SIG-M5 treated with dmso at 0.1 percent for 504 hours (cell line): ENCODE results near the gene TCF15.
"Not testable (repeated sequence)": the region's sequence is repeated elsewhere in the genome, so short reads cannot be mapped to it uniquely, and the experiment has no call there.

Experiments used
- DNase-seq: peaks from one replicate; lab custom pipeline; 2025; ENCODE audit not compliant: unreplicated experiment; lab: John Stamatoyannopoulos, UW

The TCF15 gene

DNA sequence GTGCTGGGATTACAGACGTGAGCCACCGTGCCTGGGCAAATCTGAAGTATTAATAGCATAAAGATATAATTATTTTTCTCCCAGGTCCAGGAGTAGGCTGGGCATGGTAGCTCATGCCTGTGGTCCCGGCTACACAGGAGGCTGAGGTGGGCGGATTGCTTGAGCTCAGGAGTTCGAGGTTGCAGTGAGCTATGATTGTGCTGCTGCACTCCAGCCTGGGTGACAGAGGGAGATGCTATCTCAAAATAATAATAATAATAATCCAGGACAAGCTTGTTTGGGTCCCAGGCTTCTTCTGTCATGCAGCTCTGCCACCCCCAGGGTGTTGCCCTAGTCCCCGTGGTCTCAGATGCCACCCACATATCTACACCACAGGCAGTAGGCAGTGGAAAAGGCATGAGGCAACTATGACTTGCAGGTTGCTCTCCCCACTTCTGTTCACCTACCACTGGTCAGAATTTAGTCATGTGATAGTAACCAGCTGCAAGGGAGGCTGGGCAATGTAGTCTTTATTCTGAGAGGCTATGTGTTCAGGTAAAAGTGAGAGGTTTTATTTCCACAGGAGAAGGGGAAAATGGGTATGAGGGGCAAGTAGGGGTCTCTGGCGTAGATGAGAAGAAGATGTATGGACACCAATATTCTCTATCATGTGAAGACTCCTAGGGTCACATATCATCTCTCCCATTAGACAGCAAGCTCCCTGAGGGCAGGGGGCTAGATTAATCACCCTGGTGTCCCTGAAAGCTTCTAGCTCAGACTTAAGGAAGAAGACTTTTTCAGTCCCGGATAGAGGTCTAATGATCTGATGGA, 25.7 kb downstream of the TCF15 start:
- DNase-seq: peak; percentile 64

- peak; percentile 20 for DNase-seq
Observed at GRCh38 chr20:582204-582603, 27.9 kb downstream of the TCF15 start.

- DNase-seq: not testable (repeated sequence)
Observed at GRCh38 chr20:578940-579690, 31.0 kb downstream of the TCF15 start.

DNA sequence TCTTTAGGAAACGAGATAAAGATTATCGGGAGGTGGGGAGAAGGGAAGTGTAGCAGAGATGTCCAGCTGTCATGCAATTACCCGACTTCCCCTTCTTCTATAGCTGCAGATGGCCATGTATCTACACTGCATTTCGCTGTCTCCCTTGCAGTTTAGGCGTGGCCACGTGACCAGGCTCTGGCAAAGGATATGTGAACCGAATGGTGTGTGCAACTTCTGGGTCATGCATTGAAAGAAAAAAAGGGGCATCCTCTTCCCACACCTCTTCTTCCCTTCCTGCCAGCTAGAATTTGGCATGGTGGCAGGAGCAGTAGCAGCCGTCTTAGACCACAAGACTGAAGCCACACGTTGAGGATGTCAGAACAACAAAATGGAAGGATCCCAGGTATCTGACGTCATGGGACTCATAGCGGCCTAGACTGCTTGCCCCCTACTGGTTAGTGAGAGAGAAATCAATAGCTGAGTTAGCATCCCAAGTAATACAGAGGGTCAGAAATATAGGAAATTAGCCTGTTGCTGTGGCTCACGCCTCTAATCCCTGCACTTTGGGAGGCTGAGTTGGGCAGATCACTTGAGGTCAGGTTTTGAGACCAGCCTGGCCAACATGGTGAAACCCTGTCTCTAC, 32.8 kb downstream of the TCF15 start:
- peak; percentile 28 for DNase-seq

- DNase-seq: no peak
Observed at GRCh38 chr20:576156-576555, 34.0 kb downstream of the TCF15 start.

DNA sequence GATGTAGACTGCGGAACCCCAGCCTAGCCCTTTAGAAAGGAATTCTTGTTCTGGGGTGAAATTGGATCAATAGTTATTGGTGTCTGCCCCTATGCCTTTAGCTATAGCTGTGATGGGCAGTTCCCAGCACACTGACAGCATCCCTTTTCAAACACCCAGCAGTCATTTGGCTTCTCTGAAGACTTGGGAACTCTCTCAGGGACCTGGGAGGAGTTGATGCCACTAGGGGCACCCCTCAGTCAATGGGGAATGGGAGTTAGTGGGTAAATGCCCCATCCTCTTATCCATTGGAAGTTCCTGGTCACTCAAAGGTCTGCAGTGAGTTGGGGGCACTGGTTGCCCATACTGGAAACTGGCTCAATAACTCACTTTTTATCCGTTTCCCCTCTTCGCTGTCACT, 34.9 kb downstream of the TCF15 start:
- no peak for DNase-seq

- no peak for DNase-seq
Observed at GRCh38 chr20:574297-574942, 35.7 kb downstream of the TCF15 start.

GRCh38 chr20:573414-574296, 36.5 kb downstream of the TCF15 start:
- DNase-seq: no peak

DNA sequence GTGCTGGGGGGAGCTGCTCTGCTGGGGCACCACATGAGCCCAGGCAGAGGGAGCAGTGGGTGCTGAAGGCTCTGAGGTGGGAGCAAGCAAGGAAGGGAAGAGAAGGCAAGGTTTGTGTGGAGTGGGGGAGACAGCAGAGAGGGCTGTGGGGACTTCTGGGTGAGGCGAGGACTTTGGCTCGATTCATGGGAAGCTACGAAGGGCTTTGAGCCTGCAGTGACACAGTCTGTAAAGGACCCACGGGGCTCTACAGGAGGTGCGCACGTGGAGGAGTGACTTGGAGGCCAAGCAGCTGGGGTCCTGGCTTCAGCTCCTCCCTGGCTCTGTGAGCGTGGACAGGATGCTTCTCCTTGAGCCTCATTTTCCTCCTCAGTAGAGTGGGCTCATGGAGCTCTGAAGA, 37.4 kb downstream of the TCF15 start:
- no peak for DNase-seq

GRCh38 chr20:571754-572441, 38.2 kb downstream of the TCF15 start:
- DNase-seq: no peak

DNA sequence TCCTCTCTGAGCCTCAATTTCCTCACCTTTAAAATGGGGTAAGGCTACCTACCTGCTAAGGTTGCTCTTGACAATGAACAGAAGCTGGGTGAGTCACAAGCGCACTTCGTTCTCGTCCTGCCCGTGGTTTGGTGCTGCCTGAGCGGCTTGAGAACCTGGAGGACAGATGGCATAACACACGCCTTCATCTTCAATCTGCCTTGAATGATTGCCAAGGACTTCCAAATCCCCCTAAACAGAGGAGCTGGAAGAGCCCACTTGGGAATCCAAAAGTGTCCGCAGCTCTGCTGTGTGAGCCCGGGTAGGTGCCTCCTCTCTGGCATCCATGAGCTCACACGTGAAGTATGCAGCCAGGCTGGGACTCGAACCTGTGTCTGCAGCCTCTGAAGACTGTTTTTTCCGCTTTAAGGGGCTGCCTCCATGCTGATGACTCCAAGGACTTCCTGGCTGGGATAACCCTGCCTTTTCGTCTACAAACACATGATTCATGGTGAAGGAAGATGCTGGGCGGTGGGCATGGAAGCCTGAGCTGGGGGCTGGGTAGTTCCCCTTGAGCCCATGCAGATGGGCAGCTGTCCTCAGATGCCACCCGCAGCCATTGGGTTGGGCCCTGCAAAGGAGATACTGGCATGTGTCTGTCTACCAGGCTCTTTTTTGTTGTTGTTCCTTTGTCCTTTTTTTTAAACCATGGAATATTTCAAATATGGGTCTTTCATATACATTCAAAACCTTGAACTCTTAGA, 41.3 kb downstream of the TCF15 start:
- no peak for DNase-seq

- no peak for DNase-seq
Observed at GRCh38 chr20:568097-568652, 41.9 kb downstream of the TCF15 start.

DNA sequence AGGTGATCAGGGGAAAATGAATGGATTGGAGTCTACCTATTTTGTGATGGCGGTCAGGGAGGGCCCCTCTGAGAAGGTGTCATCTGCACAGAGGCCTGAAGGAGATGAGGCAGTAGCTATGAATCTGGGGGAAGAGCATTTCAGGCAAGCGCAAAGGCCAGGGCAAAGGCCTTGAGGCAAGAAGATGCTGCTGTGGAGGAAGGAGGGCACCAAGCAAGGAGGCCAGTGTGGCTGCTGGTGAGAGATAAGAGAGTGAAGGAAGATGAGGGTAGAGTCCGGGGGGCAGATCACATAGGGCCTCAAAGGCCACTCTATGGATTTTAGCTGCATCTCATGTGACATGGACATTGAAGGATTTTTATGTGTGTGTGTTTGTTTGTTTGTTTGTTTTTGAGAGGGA, 45.9 kb downstream of the TCF15 start:
- no peak for DNase-seq

GRCh38 chr20:563187-563586, 46.9 kb downstream of the TCF15 start:
- DNase-seq: no peak

DNA sequence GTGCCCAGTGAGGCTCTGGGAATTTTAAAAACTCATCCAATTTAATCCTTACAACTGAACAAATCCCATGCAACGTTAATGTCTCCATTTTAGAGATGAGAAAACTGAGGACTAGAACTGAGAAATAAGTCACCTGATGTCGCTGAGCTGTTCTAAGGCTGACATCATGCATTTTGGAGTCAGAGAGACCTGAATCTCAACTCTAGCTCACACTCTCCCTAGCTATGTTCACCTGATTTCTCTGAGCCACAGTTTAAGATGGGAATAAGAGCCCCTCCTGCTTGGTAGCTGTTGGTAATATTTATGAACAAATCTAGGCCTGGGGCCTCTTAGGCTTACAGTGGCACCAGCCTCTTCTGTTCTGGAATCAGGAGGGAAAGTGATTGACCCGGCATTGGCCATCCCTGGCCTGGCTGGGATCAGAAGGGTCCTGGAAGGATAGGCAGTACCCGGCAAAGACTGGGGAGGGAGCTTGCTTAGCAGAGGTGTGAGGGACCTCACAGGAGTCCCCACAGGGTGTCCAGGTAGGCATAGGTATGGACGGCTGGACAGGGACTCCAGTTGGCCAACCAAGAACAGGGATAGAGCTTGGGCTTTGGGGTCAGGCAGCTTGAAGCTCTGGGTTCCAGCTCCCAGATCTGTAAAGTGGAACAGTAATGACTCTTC, 47.7 kb downstream of the TCF15 start:
- DNase-seq: no peak

GRCh38 chr20:561437-562231, 48.5 kb downstream of the TCF15 start:
- peak; percentile 65 for DNase-seq

DNA sequence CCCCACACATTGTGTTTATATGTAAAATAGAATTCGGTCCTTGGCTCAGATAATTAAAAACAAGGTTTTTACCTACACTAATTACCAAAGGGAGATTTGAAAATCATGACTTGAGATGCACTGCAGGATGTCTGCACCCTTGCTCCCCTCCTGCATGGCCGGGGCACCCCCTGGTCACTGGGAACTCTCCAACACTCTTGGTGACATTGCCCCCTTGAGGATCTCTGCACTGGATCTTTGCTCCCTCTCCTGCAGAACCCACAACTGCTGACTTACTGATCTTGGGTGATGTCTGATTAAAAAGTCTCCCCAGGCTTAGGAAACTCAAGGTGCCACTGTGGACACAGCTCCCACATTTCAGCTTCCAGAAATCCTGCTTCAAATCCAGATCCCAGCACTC, 49.4 kb downstream of the TCF15 start:
- no peak for DNase-seq

DNA sequence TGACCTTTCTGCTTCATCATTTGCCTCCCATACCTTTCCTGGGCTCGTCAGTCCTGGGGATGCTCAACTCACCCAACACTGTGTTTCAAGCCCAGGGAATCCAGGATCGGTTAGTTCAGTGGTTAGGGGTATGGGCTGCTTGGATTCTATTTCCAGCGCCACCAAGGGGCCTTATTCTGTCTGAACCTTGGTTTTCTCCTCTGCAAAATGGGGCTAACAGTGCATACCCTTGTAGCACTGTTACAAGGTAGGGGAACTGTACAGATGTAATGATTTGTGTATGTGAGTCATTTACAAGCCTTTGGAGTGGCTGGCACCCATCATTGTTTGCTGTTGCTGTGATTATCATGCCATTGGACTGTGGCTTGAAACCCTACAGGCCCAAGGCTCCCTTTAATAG, 52.0 kb downstream of the TCF15 start:
- DNase-seq: no peak
